Stomach (tissue), 9 donors: ENCODE data around the gene STIM1. TPM values are rescaled to one million over a fixed set of nuclear protein-coding genes. Genes with fewer than 3 reads are reported as not detected.
"Not testable (repeated sequence)": the region's sequence is repeated elsewhere in the genome, so short reads cannot be mapped to it uniquely, and the experiment has no call there.

ENCODE experiments used
- DNase-seq, 2 donors: peaks; one replicate each; pipeline versions ENCODE4 v3.0.0 to v3.0.0-alpha.2; 2013 to 2019
- H3K27ac ChIP-seq, 5 donors: fragments of 200-600 bp in 4 of 5; sonication (generic) in 4 of 5; one replicate each; pipeline ENCODE4 v1.5.1; 2013 to 2019; ENCODE audit warnings: mild to moderate bottlenecking in 1 of 5, moderate library complexity in 1 of 5
- H3K27me3 ChIP-seq, 3 donors: fragments of 200-600 bp; sonication (generic); one replicate each; pipeline ENCODE4 v1.5.1; 2017 to 2019; ENCODE audit warnings: mixed run types in 1 of 3
- H3K36me3 ChIP-seq, 4 donors: fragments of 200-600 bp; sonication (generic); 1 replicate in 3 of 4; 2 replicates in 1 of 4; pipeline ENCODE4 v1.5.1; 2016 to 2019
- H3K4me1 ChIP-seq, 4 donors: fragments of 200-600 bp; sonication (generic); one replicate each; pipeline ENCODE4 v1.5.1; 2016 to 2019
- H3K4me3 ChIP-seq, 4 donors: fragments of 200-600 bp; sonication (generic) in 3 of 4; one replicate each; pipeline ENCODE4 v1.5.1; 2016 to 2019; ENCODE audit warnings: mild to moderate bottlenecking in 1 of 4
- H3K9me3 ChIP-seq, 4 donors: fragments of 200-600 bp; sonication (generic); one replicate each; pipeline ENCODE4 v1.5.1; 2016 to 2019
- CTCF ChIP-seq, 7 experiments: fragments of 450-650 bp in 4 of 7; fragments of 200-600 bp in 3 of 7; sonication (generic) in 3 of 7; IDR thresholded peaks; one replicate each; pipeline ENCODE4 v1.5.1; 2016 to 2019; ENCODE audit warnings: antibody characterized with exemption in 7 of 7, control low read depth in 2 of 7, mild to moderate bottlenecking in 1 of 7
- EP300 ChIP-seq: sonication (generic); formaldehyde crosslinking; IDR thresholded peaks from one replicate; pipeline ENCODE4 v1.6.1; 2017; ENCODE audit warnings: antibody characterized with exemption
- POLR2A ChIP-seq, 4 donors: fragments of 450-650 bp; IDR thresholded peaks; one replicate each; pipeline ENCODE4 v1.6.1; 2016; ENCODE audit warnings: antibody characterized with exemption in 4 of 4, control low read depth in 2 of 4, mild to moderate bottlenecking in 1 of 4, moderate library complexity in 1 of 4
- POLR2AphosphoS5 ChIP-seq, 3 donors: sonication (generic); formaldehyde crosslinking; IDR thresholded peaks; one replicate each; pipeline ENCODE4 v1.6.1; 2016; ENCODE audit warnings: antibody characterized with exemption in 3 of 3
- WGBS, 5 donors: extraction: QIAGEN DNeasy Blood & Tissue Kit in 3 of 5; methylation state at CpG; one replicate each; pipeline versions ENCODE4 v1.1.5 to v1.1.7; 2013 to 2018; 5-methylcytosine and 5-hydroxymethylcytosine counted together
- intact Hi-C: fragments of 100-400 bp; cut with DNase I; formaldehyde crosslinking; loops from one replicate; pipeline ENCODE4 v1.15.1; 2023; ENCODE audit warnings: low total_unique reads
- polyA plus RNA-seq, 3 donors: library from polyadenylated mRNA; stranded (reverse); fragments of 200-250 nt; gene quantifications; one replicate each; pipeline ENCODE4 v1.2.3, GENCODE V29; 2013
- total RNA-seq, 5 donors: library from RNA; depleted of rRNA; stranded (reverse); fragments of >200 nt; gene quantifications; one replicate each; pipeline versions ENCODE4 v1.1.0 to v1.2.3, GENCODE V29; 2014 to 2016
- donor health status: healthy with polysubstance abuse.
- donor health status: Bipolar disorder and iron deficiency.
- donor health status: healthy.

STIM1 gene
- total and polyA plus RNA-seq, 8 donors, result 8.7 to 70.7 (median 34.3) TPM

- H3K36me3 ChIP-seq, result peaks cover 49 to 100% (median 97%) of the 10 kb centered on the region in 4 donors
- no peaks in the 10 kb centered on the region for H3K4me1 ChIP-seq
- no peak overlapping the region for H3K4me3 ChIP-seq
- WGBS, 5 donors, result 95 to 97% (median 96%) methylated on average over 4 of the region's 4 CpGs
- TF ChIP-seq CTCF (IDR thresholded peaks at IDR 0.05) (no peak), POLR2AphosphoS5 (IDR thresholded peaks at IDR 0.05) (no peak), EP300 (no peak), POLR2A (IDR thresholded peaks at IDR 0.05) (no peak)
- no peaks in the 10 kb centered on the region for H3K27me3 ChIP-seq
- H3K9me3 ChIP-seq, result no peaks in the 10 kb centered on the region
- intact Hi-C loops, result no loop called here
- no peak overlapping the region for H3K27ac ChIP-seq
- DNase-seq, result no peak
Observed at GRCh38 chr11:4123218-4123617, 267.8 kb downstream of the STIM1 start.

- H3K4me3 ChIP-seq, result no peak overlapping the region
- no peaks in the 10 kb centered on the region for H3K4me1 ChIP-seq
- H3K9me3 ChIP-seq, result no peaks in the 10 kb centered on the region
- H3K27ac ChIP-seq, result no peak overlapping the region
- no peak for TF ChIP-seq POLR2AphosphoS5 (IDR thresholded peaks at IDR 0.05)
- no peak for TF ChIP-seq EP300
- TF ChIP-seq POLR2A (IDR thresholded peaks at IDR 0.05), result no peak
- TF ChIP-seq CTCF (IDR thresholded peaks at IDR 0.05), result no peak
- WGBS, 5 donors, result 82 to 97% (median 91%) methylated on average over 6 of the region's 6 CpGs
- DNase-seq, result no peak
- intact Hi-C loops, result no loop called here
- no peaks in the 10 kb centered on the region for H3K27me3 ChIP-seq
- peaks cover 49 to 97% (median 92%) of the 10 kb centered on the region in 4 donors for H3K36me3 ChIP-seq
Observed at GRCh38 chr11:4125141-4125540, 269.7 kb downstream of the STIM1 start.

- DNase-seq, result no peak
- TF ChIP-seq CTCF (IDR thresholded peaks at IDR 0.05) (no peak), EP300 (no peak), POLR2AphosphoS5 (IDR thresholded peaks at IDR 0.05) (no peak), POLR2A (IDR thresholded peaks at IDR 0.05) (no peak)
- H3K36me3 ChIP-seq, result peaks cover 39 to 94% (median 92%) of the 10 kb centered on the region in 4 donors
- no peak overlapping the region for H3K4me3 ChIP-seq
- WGBS, 5 donors, result 78 to 100% (median 86%) methylated on average over 1 of the region's 1 CpG
- no peaks in the 10 kb centered on the region for H3K27me3 ChIP-seq
- H3K9me3 ChIP-seq, result no peaks in the 10 kb centered on the region
- intact Hi-C loops, result no loop called here
- peaks cover 0 to 13% (median 0%) of the 10 kb centered on the region in 4 donors for H3K4me1 ChIP-seq
- no peak overlapping the region for H3K27ac ChIP-seq
Observed at GRCh38 chr11:4127357-4127756, 271.9 kb downstream of the STIM1 start.

GRCh38 chr11:4130219-4130618 lies 274.8 kb downstream of the STIM1 start:
- intact Hi-C loops, H3K27ac ChIP-seq, H3K27me3 ChIP-seq, DNase-seq, H3K9me3 ChIP-seq, H3K4me3 ChIP-seq: not testable (repeated sequence)
- peaks cover 0 to 13% (median 0%) of the 10 kb centered on the region in 4 donors for H3K4me1 ChIP-seq
- WGBS, 5 donors, result 69 to 86% (median 70%) methylated on average over 4 of the region's 4 CpGs
- H3K36me3 ChIP-seq, result peaks cover 34 to 93% (median 91%) of the 10 kb centered on the region in 4 donors

GRCh38 chr11:4134806-4135205 lies 279.3 kb downstream of the STIM1 start:
- peaks cover 0 to 6% (median 3%) of the 10 kb centered on the region in 4 donors for H3K9me3 ChIP-seq
- H3K4me1 ChIP-seq, result peaks cover 0 to 13% (median 0%) of the 10 kb centered on the region in 4 donors
- intact Hi-C loops, result no loop called here
- no peak overlapping the region for H3K4me3 ChIP-seq
- no peaks in the 10 kb centered on the region for H3K27me3 ChIP-seq
- H3K36me3 ChIP-seq, result peaks cover 35 to 85% (median 81%) of the 10 kb centered on the region in 4 donors
- DNase-seq, result no peak
- TF ChIP-seq POLR2A (IDR thresholded peaks at IDR 0.05) (no peak), CTCF (IDR thresholded peaks at IDR 0.05) (no peak), POLR2AphosphoS5 (IDR thresholded peaks at IDR 0.05) (no peak), EP300 (no peak)
- H3K27ac ChIP-seq, result no peak overlapping the region
